ENCODE results near the gene PLA2G2D.

- no peak for TF ChIP-seq POLR2AphosphoS5 (IDR thresholded peaks at IDR 0.05; ENCODE audit: low read depth, low read length)
- TF ChIP-seq EP300 (IDR thresholded peaks at IDR 0.05; ENCODE audit: borderline replicate concordance in 1 of 2, low read depth in 2 of 2, low read length in 2 of 2): no peak
- TF ChIP-seq TEAD4 (IDR thresholded peaks at IDR 0.05; ENCODE audit: low read depth, low read length): no peak
- TF ChIP-seq POLR2A (IDR thresholded peaks at IDR 0.05; ENCODE audit: control extremely low read depth in 1 of 2, low read depth in 2 of 2, low read length in 2 of 2): no peak
These were observed 50.6 kb downstream of the PLA2G2D start for GRCh38 chr1:20068722-20069121.
